ENCODE results near the gene STX16. TPM values are rescaled to one million over a fixed set of nuclear protein-coding genes. Genes with fewer than 3 reads are reported as not detected.

STX16 gene
- total RNA-seq, 1 experiment from 2014 or later: 89.1 TPM

DNA sequence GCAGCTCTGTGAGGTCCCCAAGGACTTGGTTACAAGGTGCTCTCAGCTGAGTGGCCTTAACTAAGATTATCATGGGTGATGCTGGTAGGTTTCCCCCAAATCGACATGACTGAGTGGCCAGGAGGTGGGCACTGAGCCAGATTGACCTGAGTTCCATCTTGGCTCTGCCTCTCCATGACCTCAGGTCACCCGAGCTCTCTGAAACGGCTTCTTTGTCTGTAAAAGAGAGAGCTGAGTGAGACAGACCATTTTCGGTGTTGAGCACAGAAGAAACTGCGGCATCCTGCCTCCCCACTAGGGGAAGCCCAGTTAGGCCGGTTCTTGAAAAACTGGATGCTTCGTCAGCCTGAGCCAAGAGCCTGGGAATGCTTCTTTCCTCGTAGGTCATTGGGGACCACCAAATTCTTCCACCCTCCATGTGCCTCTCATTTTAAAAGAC lies 14.1 kb upstream of the STX16 start:
- peaks cover 8% of the 10 kb centered on the region for H3K4me1 Mint-ChIP-seq
- TF ChIP-seq KAT7 (CRISPR knock-in tag; IDR thresholded peaks at IDR 0.05; ENCODE audit: borderline replicate concordance) (no peak), GRHL2 (CRISPR knock-in tag; IDR thresholded peaks at IDR 0.05; ENCODE audit: insufficient replicate concordance, severe bottlenecking) (no peak), GABPB1 (CRISPR knock-in tag; IDR thresholded peaks at IDR 0.05) (no peak), NFYB (CRISPR knock-in tag; conservative IDR thresholded peaks at IDR 0.05; ENCODE audit: low read depth) (no peak), CREM (CRISPR knock-in tag; IDR thresholded peaks at IDR 0.05) (no peak), E2F5 (CRISPR knock-in tag; IDR thresholded peaks at IDR 0.05) (no peak), ZSCAN18 (CRISPR knock-in tag; IDR thresholded peaks at IDR 0.05) (no peak), ELF4 (CRISPR knock-in tag; IDR thresholded peaks at IDR 0.05; ENCODE audit: low read depth) (no peak), ZNF232 (CRISPR knock-in tag; IDR thresholded peaks at IDR 0.05) (no peak), FOXJ3 (CRISPR knock-in tag; IDR thresholded peaks at IDR 0.05; ENCODE audit: borderline replicate concordance) (no peak), NR1H2 (CRISPR knock-in tag; IDR thresholded peaks at IDR 0.05) (no peak), ZNF317 (CRISPR knock-in tag; IDR thresholded peaks at IDR 0.05; ENCODE audit: borderline replicate concordance, low read depth) (no peak), ZNF281 (CRISPR knock-in tag; IDR thresholded peaks at IDR 0.05) (no peak)
- TF ChIP-seq, protein P1, sequence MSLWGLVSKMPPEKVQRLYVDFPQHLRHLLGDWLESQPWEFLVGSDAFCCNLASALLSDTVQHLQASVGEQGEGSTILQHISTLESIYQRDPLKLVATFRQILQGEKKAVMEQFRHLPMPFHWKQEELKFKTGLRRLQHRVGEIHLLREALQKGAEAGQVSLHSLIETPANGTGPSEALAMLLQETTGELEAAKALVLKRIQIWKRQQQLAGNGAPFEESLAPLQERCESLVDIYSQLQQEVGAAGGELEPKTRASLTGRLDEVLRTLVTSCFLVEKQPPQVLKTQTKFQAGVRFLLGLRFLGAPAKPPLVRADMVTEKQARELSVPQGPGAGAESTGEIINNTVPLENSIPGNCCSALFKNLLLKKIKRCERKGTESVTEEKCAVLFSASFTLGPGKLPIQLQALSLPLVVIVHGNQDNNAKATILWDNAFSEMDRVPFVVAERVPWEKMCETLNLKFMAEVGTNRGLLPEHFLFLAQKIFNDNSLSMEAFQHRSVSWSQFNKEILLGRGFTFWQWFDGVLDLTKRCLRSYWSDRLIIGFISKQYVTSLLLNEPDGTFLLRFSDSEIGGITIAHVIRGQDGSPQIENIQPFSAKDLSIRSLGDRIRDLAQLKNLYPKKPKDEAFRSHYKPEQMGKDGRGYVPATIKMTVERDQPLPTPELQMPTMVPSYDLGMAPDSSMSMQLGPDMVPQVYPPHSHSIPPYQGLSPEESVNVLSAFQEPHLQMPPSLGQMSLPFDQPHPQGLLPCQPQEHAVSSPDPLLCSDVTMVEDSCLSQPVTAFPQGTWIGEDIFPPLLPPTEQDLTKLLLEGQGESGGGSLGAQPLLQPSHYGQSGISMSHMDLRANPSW (CRISPR knock-in tag; conservative IDR thresholded peaks at IDR 0.05; ENCODE audit: low read depth): no peak
- TF ChIP-seq, protein P2, sequence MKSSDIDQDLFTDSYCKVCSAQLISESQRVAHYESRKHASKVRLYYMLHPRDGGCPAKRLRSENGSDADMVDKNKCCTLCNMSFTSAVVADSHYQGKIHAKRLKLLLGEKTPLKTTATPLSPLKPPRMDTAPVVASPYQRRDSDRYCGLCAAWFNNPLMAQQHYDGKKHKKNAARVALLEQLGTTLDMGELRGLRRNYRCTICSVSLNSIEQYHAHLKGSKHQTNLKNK (CRISPR knock-in tag; IDR thresholded peaks at IDR 0.05): no peak
- ChIA-PET POLR2A (no interaction called here), CTCF (interaction anchor here (0.6 to 1.9 kb wide), 12 partner anchors 10 to 233 kb away, joined by 3 to 8 read pairs (median 4); partner anchors contain the start of gene STX16)
- peak overlapping the region; percentile 48; the same call in 1 of the 2 replicates for H3K27ac Mint-ChIP-seq
- no peaks in the 10 kb centered on the region for H3K36me3 Mint-ChIP-seq
- H3K9me3 Mint-ChIP-seq: peaks cover 7% of the 10 kb centered on the region
- H3K4me3 Mint-ChIP-seq: no peak overlapping the region
- peak; percentile 72 for ATAC-seq
- H3K27me3 Mint-ChIP-seq (ENCODE audit: low read depth): peaks cover 8% of the 10 kb centered on the region
- DNase-seq (ENCODE audit: low spot score): no peak

- CTCF ChIA-PET: interaction anchor here (0.6 to 1.7 kb wide), 10 partner anchors 9 to 205 kb away, joined by 3 to 8 read pairs (median 4); partner anchors contain the start of gene STX16
- peaks cover 8% of the 10 kb centered on the region for H3K4me1 Mint-ChIP-seq
- POLR2A ChIA-PET: no interaction called here
- H3K4me3 Mint-ChIP-seq: no peak overlapping the region
- no peak; the same call in 1 of the 2 replicates for ATAC-seq
- peaks cover 13% of the 10 kb centered on the region for H3K9me3 Mint-ChIP-seq
- H3K27ac Mint-ChIP-seq: no peak overlapping the region
- H3K27me3 Mint-ChIP-seq (ENCODE audit: low read depth): peaks cover 8% of the 10 kb centered on the region
- no peaks in the 10 kb centered on the region for H3K36me3 Mint-ChIP-seq
- DNase-seq (ENCODE audit: low spot score): no peak
- TF ChIP-seq FOXP1 (CRISPR knock-in tag; IDR thresholded peaks at IDR 0.05; ENCODE audit: borderline replicate concordance) (no peak), TP53 (CRISPR knock-in tag; IDR thresholded peaks at IDR 0.05) (no peak), FOXJ3 (CRISPR knock-in tag; IDR thresholded peaks at IDR 0.05; ENCODE audit: borderline replicate concordance) (no peak), ZBTB21 (CRISPR knock-in tag; IDR thresholded peaks at IDR 0.05; ENCODE audit: borderline replicate concordance) (no peak), PRRX2 (CRISPR knock-in tag; IDR thresholded peaks at IDR 0.05) (no peak), SOX15 (CRISPR knock-in tag; IDR thresholded peaks at IDR 0.05) (no peak), E2F5 (CRISPR knock-in tag; IDR thresholded peaks at IDR 0.05) (no peak), ZNF263 (CRISPR knock-in tag; IDR thresholded peaks at IDR 0.05; ENCODE audit: low read depth) (no peak), ZNF416 (CRISPR knock-in tag; IDR thresholded peaks at IDR 0.05) (no peak), USF1 (CRISPR knock-in tag; IDR thresholded peaks at IDR 0.05) (no peak), MXD4 (CRISPR knock-in tag; IDR thresholded peaks at IDR 0.05; ENCODE audit: borderline replicate concordance) (no peak), JAZF1 (CRISPR knock-in tag; IDR thresholded peaks at IDR 0.05) (no peak)
Observed at GRCh38 chr20:58637466-58638213, 13.4 kb upstream of the STX16 start.

All from WTC11 (cell line).